Aorta (tissue), 5 donors: Measurements from ENCODE around the gene PPARA. TPM values are rescaled to one million over a fixed set of nuclear protein-coding genes. Genes with fewer than 3 reads are reported as not detected.

Experiments
- ATAC-seq: fragments of 200-7000 bp; cut with Tn5 transposase; one replicate; pipeline ENCODE4 v1.9.1; 2022; ENCODE audit warnings: moderate library complexity; ENCODE audit not compliant: low FRiP score
- DNase-seq, 2 donors: peaks; one replicate each; pipeline ENCODE4 v3.0.0-alpha.2; 2020
- H3K27ac ChIP-seq, 2 donors: one replicate each; pipeline ENCODE4 v1.5.1; 2013; ENCODE audit warnings: low read length in 2 of 2, mild to moderate bottlenecking in 2 of 2, moderate library complexity in 2 of 2, control low read depth in 1 of 2, inconsistent platforms in 1 of 2, low read depth in 1 of 2
- H3K27me3 ChIP-seq, 2 donors: one replicate each; pipeline ENCODE4 v1.6.1; 2013; ENCODE audit warnings: control low read depth in 1 of 2, low read length in 1 of 2, mild to moderate bottlenecking in 1 of 2, moderate library complexity in 1 of 2; ENCODE audit not compliant: insufficient read depth in 2 of 2, control insufficient read depth in 1 of 2
- H3K36me3 ChIP-seq, 2 donors: one replicate each; pipeline ENCODE4 v1.6.1; 2013; ENCODE audit warnings: control low read depth in 1 of 2, low read length in 1 of 2, mild to moderate bottlenecking in 1 of 2; ENCODE audit not compliant: insufficient read depth in 2 of 2, control insufficient read depth in 1 of 2
- H3K4me1 ChIP-seq, 2 donors: one replicate each; pipeline ENCODE4 v1.6.1; 2013; ENCODE audit warnings: low read length in 2 of 2, control low read depth in 1 of 2, mild to moderate bottlenecking in 1 of 2, moderate library complexity in 1 of 2; ENCODE audit not compliant: insufficient read depth in 2 of 2, control insufficient read depth in 1 of 2
- H3K4me3 ChIP-seq, 2 donors: one replicate each; pipeline ENCODE4 v1.5.1; 2013; ENCODE audit warnings: low read length in 2 of 2, control low read depth in 1 of 2, mild to moderate bottlenecking in 1 of 2
- H3K9me3 ChIP-seq: one replicate; pipeline ENCODE4 v1.6.1; 2013; ENCODE audit warnings: mild to moderate bottlenecking, low read length; ENCODE audit not compliant: control insufficient read depth
- WGBS, 2 donors: extraction: QIAGEN DNeasy Blood & Tissue Kit; methylation state at CpG; one replicate each; pipeline ENCODE4 v1.1.7; 2013; 5-methylcytosine and 5-hydroxymethylcytosine counted together
- intact Hi-C, 2 donors: fragments of 100-400 bp; cut with DNase I; formaldehyde crosslinking; loops; one replicate each; pipeline versions ENCODE4 v1.14.2 to v1.15.0; 2022
- polyA plus RNA-seq, 2 donors: library from polyadenylated mRNA; stranded (reverse); fragments of 200-250 nt; gene quantifications; one replicate each; pipeline ENCODE4 v1.2.3, GENCODE V29; 2013
- total RNA-seq, 2 donors: library from RNA; stranded (reverse); fragmentation: NEBNext Ultra II Directional; extraction: Animal tissue kit (Norgen Biotek cat#: 25700); gene quantifications; one replicate each; pipeline ENCODE4 v1.2.1, GENCODE V29; 2021
- donor health status: healthy with polysubstance abuse.
- donor health status: Bipolar disorder and iron deficiency.
- donor health status: DM: no; HTN: no; CAD: no.
- donor health status: DM: no; HTN: no; CAD: no.
- donor health status: DM: yes; HTN: yes; CAD: no.

The PPARA gene
- total and polyA plus RNA-seq, 4 donors: 6.9 to 32.1 (median 19.7) TPM

- Histone ChIP-seq H3K4me1 (no peaks in the 10 kb centered on the region), H3K27ac (no peak overlapping the region), H3K9me3 (no peaks in the 10 kb centered on the region), H3K4me3 (no peak overlapping the region), H3K27me3 (no peaks in the 10 kb centered on the region), H3K36me3 (no peaks in the 10 kb centered on the region)
- ATAC-seq (no peak), DNase-seq (no peak)
- intact Hi-C loops: loop anchor here in 1 of 2 donors (2.0 kb wide), 1 partner anchor 111 kb away; no protein-coding TSS in a partner anchor
- 92% methylated on average over 10 of the region's 10 CpGs for WGBS, 2 donors
Observed at GRCh38 chr22:46117206-46118199, 32.8 kb upstream of the PPARA start.

- no peaks in the 10 kb centered on the region for H3K9me3 ChIP-seq
- H3K27me3 ChIP-seq: no peaks in the 10 kb centered on the region
- 70% methylated on average over 12 of the region's 12 CpGs for WGBS, 2 donors
- H3K36me3 ChIP-seq: no peaks in the 10 kb centered on the region
- DNase-seq: no peak
- H3K4me3 ChIP-seq: no peak overlapping the region
- no peak overlapping the region for H3K27ac ChIP-seq
- no peak for ATAC-seq
- no peaks in the 10 kb centered on the region for H3K4me1 ChIP-seq
- intact Hi-C loops: no loop called here
Observed at GRCh38 chr22:46119093-46119728, 31.1 kb upstream of the PPARA start.

- 43 to 48% methylated on average over 22 to 23 of the region's 23 CpGs for WGBS, 2 donors
- no peak overlapping the region for H3K4me3 ChIP-seq
- H3K4me1 ChIP-seq: no peaks in the 10 kb centered on the region
- no peaks in the 10 kb centered on the region for H3K9me3 ChIP-seq
- H3K36me3 ChIP-seq: no peaks in the 10 kb centered on the region
- intact Hi-C loops: loop anchor here (5.0 kb wide), 3 partner anchors 177 to 422 kb away; partner anchors contain the start of gene GTSE1 (in 1 of the 2)
- no peak overlapping the region for H3K27ac ChIP-seq
- no peaks in the 10 kb centered on the region for H3K27me3 ChIP-seq
- DNase-seq (peak in 1 of 2 donors; percentile 73), ATAC-seq (peak; percentile 20)
Observed at GRCh38 chr22:46119729-46120419, 30.5 kb upstream of the PPARA start.

- Histone ChIP-seq H3K9me3 (no peaks in the 10 kb centered on the region), H3K27me3 (no peaks in the 10 kb centered on the region), H3K4me1 (no peaks in the 10 kb centered on the region), H3K36me3 (no peaks in the 10 kb centered on the region), H3K27ac (no peak overlapping the region), H3K4me3 (no peak overlapping the region)
- DNase-seq (no peak), ATAC-seq (no peak)
- intact Hi-C loops: loop anchor here (5.0 kb wide), 3 partner anchors 177 to 422 kb away; partner anchors contain the start of gene GTSE1 (in 1 of the 2)
- WGBS, 2 donors: 67 to 76% methylated on average over 7 of the region's 7 CpGs
Observed at GRCh38 chr22:46120420-46120737, 29.9 kb upstream of the PPARA start.

- Histone ChIP-seq H3K4me1 (no peaks in the 10 kb centered on the region), H3K27ac (no peak overlapping the region), H3K36me3 (no peaks in the 10 kb centered on the region), H3K4me3 (no peak overlapping the region), H3K27me3 (no peaks in the 10 kb centered on the region), H3K9me3 (no peaks in the 10 kb centered on the region)
- ATAC-seq: no peak
- WGBS, 2 donors: 79 to 84% methylated on average over 6 of the region's 6 CpGs
- intact Hi-C loops: loop anchor here (5.0 kb wide), 3 partner anchors 176 to 421 kb away; partner anchors contain the start of gene GTSE1 (in 1 of the 2)
- DNase-seq: no peak
Observed at GRCh38 chr22:46121079-46121478, 29.2 kb upstream of the PPARA start.

- 79 to 89% methylated on average over 7 to 11 of the region's 11 CpGs for WGBS, 2 donors
- Histone ChIP-seq H3K9me3 (no peaks in the 10 kb centered on the region), H3K4me1 (no peaks in the 10 kb centered on the region), H3K4me3 (no peak overlapping the region), H3K27me3 (no peaks in the 10 kb centered on the region), H3K36me3 (no peaks in the 10 kb centered on the region), H3K27ac (no peak overlapping the region)
- intact Hi-C loops: loop anchor here (2.0 to 5.0 kb wide), 4 partner anchors 176 to 421 kb away; partner anchors contain the start of gene GTSE1 (in 1 of the 2)
- ATAC-seq (no peak), DNase-seq (no peak)
Observed at GRCh38 chr22:46121523-46122287, 28.6 kb upstream of the PPARA start.

- WGBS, 2 donors: 9 to 15% methylated on average over 24 of the region's 24 CpGs
- DNase-seq: peak; percentile 84 to 94
Observed at GRCh38 chr22:46122511-46122971, 27.8 kb upstream of the PPARA start.

More at GRCh38 chr22:46122511-46122971, 27.8 kb upstream of the PPARA start:
- ATAC-seq: peak; percentile 79
- no peaks in the 10 kb centered on the region for H3K4me1 ChIP-seq
- H3K9me3 ChIP-seq: no peaks in the 10 kb centered on the region
- H3K4me3 ChIP-seq: no peak overlapping the region
- no peak overlapping the region for H3K27ac ChIP-seq
- H3K27me3 ChIP-seq: no peaks in the 10 kb centered on the region
- H3K36me3 ChIP-seq: no peaks in the 10 kb centered on the region
- intact Hi-C loops: loop anchor here (2.0 to 5.0 kb wide), 4 partner anchors 175 to 420 kb away; partner anchors contain the start of gene GTSE1 (in 1 of the 2)
